ENCODE data around the gene ZHX3.

Gene ZHX3

DNA sequence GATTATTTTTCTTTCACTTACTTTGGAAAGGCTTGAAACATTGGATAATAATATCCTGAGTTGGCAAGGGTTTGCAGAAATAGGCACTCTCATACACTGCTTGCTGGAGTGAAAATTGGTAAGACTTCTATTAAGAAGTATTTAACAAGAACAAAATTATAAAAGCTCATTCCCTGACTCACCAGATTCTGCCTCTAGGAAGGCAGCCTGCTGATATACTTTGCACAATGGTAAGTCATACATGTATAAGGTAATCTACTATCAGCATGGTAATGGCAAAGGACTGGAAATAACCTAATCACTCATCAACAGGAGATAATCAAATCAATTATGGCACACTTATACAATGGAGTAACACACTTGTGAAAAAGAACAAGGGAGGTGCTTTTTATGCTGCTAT is 94.4 kb downstream of the ZHX3 start:
- DNase-seq (ENCODE audit: low read depth), result no peak

DNA sequence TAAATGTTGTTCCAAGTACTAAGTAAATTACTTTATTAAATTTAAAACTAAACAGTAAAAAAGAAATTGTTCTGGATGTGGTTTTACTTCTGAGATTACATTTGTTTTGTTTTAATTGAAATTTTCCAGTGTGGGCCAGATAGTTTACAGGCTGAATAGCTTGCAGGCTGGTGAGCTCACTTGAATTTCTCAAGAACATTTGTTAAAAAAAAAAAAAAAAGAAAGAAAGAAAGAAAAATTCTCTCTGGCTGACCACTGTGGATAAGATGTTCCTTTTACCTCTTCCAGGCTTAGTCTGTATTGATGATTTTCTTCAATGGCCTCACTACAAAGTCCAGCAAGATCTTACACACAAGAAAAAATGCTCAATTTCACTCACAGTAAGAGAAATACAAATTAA is 94.8 kb downstream of the ZHX3 start:
- DNase-seq (ENCODE audit: low read depth), result no peak

DNA sequence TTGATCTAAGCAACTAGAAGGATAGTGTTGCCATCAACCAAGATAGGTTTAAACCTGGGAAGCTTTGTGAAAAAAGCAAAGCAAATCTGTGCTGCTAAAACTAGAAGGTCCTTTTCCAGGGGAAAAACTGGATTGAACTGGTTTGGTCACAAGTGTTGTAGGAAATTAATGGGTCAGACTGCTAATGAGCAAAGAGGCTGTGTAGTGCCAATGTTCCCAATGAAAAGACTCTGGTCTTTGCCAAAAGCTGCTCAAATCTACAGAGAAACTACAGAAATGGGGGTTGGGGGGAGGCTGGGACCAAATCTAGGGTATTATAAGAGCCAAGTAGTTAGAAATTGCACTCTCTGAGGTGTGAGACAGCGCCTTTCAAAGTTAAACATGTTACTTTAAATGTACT is 95.2 kb downstream of the ZHX3 start:
- no peak for DNase-seq (ENCODE audit: low read depth)

DNA sequence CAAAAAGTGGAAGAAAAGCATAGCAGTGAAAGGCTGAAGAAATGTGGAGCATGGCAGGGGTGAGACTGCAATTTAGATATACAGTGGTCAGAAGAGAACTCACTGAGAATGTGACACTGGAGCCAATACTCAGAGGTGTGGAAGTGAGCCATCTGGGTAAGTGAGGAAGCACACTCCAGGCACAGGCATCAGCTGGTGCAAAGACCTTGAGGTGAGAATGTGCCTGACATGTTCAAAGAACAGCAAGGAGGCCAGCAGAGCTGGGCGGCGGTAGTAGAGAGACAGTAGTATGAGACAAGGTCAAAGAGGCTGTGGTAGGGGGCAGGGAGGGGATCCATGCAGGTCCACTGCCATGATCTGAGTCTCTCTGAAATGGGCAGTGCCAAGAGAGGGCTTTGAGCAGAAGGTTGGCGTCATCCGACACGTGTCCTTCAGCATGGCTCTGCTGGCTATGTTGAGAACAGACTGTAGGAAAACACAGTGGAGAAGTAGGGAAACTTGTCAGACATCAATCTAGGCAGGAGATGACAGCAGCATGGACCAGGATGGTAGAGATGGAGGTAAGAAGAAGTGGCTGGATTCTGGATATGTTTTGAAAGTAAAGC is 95.8 kb downstream of the ZHX3 start:
- DNase-seq (ENCODE audit: low read depth), result no peak

- DNase-seq (ENCODE audit: low read depth), result no peak
Observed at GRCh38 chr20:41219824-41220223, 97.7 kb downstream of the ZHX3 start.

DNA sequence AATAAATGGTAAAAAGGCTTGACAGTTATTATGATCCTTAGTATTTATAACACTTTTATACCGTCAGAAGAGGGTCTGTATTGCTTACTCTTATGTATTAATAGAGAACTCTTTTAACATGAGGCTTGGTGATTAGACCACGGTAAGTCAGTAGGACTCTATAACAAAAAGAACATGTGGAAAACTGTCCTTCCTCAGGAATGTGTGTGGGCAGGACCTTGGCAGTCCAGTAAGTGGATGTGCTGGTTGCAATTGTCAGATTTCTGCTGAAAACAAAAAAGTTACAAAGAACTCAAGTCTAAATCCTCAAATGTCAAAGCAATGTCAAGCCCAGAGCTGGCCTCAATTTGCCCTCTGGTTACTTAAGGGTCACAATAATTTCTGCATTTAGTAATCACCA is 99.1 kb downstream of the ZHX3 start:
- DNase-seq (ENCODE audit: low read depth), result no peak

DNA sequence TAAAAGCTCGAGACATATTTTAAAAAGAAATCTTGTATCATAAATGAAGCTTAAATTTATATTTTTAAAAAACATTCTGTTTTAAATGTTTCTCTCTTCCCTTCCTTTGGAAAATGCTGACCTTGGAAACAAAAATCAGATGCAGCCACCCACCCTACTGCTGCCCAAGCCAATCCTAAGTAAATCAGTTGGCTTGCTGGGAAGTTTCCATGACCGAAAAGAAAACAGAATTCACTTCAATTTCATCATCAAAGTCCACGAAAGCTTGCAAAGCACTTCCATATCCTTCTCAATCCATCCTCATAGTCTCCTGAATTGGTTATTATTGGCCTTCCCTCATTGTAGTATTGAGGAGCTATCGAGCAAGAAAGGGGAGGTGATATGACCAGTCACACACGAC is 100.1 kb downstream of the ZHX3 start:
- DNase-seq (ENCODE audit: low read depth), result no peak

DNA sequence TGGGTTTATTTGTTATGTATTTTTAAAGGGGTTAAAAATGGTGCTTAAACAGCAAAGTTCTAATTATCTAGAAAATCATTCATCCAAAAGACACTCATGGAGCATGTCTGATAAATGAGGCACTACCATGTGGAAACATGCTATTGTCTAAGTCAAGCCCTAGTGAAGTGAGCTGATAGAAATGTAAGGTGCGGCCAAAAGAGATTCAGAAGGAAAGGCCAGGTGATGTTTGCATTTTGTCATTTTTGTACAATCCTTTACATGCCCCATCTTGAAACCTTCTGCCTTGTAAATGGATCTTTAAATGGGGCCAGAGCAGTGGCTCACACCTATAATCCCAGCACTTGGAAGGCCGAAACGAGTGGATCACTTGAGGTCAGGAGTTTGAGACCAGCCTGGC is 102.9 kb downstream of the ZHX3 start:
- DNase-seq (ENCODE audit: low read depth), result no peak

GRCh38 chr20:41214202-41214601 is 103.3 kb downstream of the ZHX3 start:
- no peak for DNase-seq (ENCODE audit: low read depth)

DNA sequence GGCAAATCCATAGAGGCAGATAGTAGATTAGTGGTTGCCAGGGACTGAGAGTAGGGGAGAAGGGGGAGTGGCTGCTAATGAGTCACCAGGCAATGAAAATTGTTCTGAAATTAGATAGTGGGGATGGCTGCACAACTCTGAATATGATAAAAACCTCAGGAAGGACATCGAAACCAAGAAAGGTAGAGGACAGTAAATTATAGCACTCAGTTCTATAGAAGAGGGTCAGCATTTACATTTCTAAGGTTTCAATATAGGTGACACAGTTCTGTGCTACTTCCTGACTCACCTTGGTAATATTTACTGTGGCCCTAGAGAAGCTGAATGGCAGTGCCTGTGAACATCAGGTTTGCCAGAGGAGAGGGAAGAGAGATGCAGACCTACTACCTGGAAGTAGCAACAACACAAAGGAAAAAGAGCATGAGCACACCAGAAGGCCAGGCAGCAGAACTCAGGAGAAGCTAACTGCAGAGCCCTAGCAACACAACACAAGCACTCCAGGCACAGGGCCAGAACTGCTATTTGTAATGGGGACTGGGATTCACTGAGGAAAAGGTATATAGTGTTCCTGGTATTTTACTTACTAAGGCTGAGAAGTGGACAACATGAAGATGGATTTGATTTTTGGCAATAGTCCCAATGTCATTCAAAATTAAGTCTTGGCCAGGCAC is 104.2 kb downstream of the ZHX3 start:
- DNase-seq (ENCODE audit: low read depth), result no peak

DNA sequence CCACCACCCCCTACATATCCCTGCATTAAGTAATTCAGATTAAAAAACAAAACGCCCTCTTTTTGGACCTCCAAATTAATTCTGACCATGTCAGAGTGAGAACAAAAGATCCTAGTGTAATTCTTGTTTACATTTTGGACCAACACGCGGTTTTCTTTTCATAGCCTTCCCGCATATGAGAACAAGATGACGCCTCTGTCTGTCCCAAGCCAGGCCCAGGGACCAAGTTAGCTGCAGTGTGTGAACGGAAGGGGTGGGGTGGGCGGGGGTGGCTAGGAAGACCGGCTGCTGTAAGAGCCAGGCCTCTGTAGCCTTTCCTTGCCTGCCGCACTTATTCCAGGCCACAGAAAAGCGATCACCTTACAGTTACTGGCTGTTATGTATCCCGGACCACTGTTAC is 112.2 kb downstream of the ZHX3 start:
- DNase-seq (ENCODE audit: low read depth), result no peak

DNA sequence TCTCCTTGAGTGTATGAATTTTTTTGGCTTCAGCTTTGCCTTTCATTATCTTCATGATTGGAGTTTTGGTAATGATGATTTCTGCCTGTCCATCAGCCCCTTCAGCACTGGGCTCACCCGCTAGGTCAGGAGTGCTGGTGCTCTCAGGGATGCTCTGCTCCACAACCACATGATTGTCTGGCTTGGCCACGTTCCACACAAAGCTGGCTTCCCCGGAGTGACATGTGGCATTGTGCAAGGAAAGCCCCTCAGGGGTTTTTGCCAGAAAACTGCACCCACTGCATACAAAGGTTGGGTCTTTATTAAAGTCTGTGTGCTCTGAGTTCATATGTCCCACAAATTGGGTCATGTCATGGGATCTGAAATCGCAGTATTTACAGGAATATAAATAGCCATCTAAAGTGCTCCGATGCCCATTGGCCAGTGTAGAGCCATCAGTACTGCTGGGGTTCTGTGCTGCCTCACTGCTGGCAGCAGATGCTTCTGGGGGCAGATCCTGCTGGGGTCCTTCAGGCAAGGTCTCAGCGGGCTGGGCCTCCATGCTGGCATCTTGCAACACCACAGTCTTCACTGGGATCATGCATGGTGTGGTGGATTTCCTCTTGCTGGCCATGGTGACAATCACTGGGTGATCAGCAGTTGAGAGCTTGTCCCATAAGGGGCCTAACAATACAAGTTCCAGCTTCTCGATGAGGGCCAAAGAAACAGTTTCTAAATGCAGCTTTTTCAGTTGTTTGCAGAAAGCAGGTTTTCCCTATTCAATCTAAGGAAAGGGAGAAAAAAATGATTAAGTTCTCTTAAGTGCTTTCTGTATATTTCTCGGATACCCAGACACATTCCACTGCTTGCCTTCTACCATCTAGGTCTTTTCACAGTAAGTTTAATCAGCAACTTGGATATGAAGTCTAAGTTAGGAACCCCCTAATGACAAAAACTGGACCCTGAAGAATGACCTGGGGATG is 112.9 kb downstream of the ZHX3 start:
- no peak for DNase-seq (ENCODE audit: low read depth)

- no peak for DNase-seq (ENCODE audit: low read depth)
Observed at GRCh38 chr20:41203660-41204059, 113.9 kb downstream of the ZHX3 start.

- no peak for DNase-seq (ENCODE audit: low read depth)
Observed at GRCh38 chr20:41202426-41202825, 115.1 kb downstream of the ZHX3 start.

DNA sequence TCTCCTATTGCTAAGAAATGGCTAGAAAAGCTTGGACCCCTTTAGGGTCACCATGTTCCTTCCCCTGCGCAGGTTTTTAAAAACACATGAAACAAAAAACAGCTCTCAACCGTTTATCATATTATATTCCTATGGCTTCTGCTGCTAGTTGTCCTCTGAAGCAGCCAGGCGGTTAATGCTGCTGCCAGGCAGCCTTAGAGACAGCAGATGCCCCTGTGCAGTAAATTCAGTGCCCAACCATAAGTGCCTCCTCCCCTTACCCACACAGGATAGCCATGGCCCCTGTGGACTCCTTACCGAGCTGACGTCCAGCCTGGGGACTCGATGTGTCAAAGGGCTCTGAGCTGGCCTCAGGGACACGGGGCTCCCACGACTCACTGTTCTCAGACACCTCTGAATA is 115.8 kb downstream of the ZHX3 start:
- DNase-seq (ENCODE audit: low read depth), result no peak

- no peak for DNase-seq (ENCODE audit: low read depth)
Observed at GRCh38 chr20:41200446-41201202, 116.9 kb downstream of the ZHX3 start.

DNA sequence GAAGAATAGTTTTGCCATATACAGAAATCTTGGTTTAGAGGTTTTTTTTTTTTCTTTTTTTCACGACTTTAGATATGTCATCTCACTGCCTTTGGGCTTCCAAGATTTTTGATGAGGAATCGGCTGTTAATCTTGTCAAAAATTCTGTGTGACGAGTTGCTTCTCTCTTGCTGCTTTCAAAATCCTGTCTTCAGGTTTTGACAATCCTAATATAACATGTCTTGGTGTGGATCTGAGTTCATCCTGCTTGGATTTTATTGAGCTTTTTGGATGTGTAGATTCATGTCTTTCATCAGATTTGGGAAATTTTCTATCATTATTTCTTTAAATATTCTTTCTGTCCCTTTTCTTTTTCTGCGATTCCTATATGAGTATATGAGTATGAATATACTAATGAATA is 119.1 kb downstream of the ZHX3 start:
- DNase-seq (ENCODE audit: low read depth), result no peak

DNA sequence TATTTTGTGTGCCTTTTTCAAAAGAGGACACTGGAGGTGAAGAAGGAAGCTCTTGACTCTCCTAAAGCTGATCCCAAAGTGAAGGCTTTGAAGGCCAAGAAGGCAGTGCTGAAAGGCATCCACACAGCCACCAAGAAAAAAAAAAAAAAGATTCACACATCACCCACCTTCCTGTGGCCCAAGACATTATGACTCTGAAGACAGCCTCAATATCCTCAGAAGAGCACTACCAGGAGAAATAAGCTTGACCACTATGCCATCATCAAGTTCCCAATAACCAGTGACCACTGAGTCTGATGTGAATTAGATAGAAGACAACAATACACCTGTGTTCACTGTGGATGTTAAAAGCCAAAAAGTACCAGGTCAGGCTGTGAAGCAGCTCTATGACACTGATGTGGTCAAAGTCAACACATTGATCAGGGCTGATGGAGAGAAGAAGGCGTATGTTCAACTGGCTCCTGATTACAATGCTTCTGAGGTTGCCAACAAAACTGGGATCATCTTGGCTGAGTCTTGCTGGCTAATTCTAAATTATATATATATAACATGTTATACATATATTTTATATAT is 120.8 kb downstream of the ZHX3 start:
- no peak for DNase-seq (ENCODE audit: low read depth)

DNA sequence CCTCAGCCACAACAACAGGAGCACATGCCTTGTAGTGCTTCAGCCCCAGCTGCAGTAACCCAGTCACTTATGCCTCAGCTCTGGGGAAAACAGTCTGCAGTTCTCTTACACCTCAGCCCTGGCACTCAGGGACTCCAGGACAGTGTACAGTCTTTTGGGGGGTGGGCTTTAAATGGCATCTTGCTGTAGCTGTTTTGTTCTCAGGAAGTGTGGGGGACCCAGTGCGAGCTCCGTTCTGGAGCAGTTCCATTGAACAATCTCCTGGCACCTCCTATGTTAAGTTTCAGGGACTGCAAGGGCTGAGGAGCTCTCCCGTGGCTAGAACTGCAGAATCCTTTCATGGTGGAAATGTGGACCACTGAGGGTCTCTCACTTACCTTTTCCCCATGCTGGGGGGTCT is 125.0 kb downstream of the ZHX3 start:
- no peak for DNase-seq (ENCODE audit: low read depth)

GRCh38 chr20:41191562-41192500 is 125.7 kb downstream of the ZHX3 start:
- no peak for DNase-seq (ENCODE audit: low read depth)

- DNase-seq (ENCODE audit: low read depth), result no peak
Observed at GRCh38 chr20:41187668-41188067, 129.9 kb downstream of the ZHX3 start.

All from CMK (cell line).